Measurements from ENCODE around the gene LIPC.

- TF ChIP-seq, protein P1, sequence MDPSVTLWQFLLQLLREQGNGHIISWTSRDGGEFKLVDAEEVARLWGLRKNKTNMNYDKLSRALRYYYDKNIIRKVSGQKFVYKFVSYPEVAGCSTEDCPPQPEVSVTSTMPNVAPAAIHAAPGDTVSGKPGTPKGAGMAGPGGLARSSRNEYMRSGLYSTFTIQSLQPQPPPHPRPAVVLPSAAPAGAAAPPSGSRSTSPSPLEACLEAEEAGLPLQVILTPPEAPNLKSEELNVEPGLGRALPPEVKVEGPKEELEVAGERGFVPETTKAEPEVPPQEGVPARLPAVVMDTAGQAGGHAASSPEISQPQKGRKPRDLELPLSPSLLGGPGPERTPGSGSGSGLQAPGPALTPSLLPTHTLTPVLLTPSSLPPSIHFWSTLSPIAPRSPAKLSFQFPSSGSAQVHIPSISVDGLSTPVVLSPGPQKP (IDR thresholded peaks at IDR 0.05; ENCODE audit: borderline replicate concordance, low read depth, low read length) = no peak
- TF ChIP-seq RAD21 (IDR thresholded peaks at IDR 0.05; ENCODE audit: low read length) (no peak), BHLHE40 (IDR thresholded peaks at IDR 0.05; ENCODE audit: low read depth, low read length) (no peak), POLR2A (IDR thresholded peaks at IDR 0.05; ENCODE audit: low read depth, low read length) (no peak), SMC3 (IDR thresholded peaks at IDR 0.05; ENCODE audit: low read depth, low read length) (no peak), FOS (IDR thresholded peaks at IDR 0.05; ENCODE audit: low read depth, low read length) (no peak), MAZ (IDR thresholded peaks at IDR 0.05; ENCODE audit: borderline replicate concordance, low read depth, low read length) (no peak), MAFK (IDR thresholded peaks at IDR 0.05; ENCODE audit: low read depth, low read length) (no peak), CHD1 (IDR thresholded peaks at IDR 0.05; ENCODE audit: low read depth, low read length) (no peak)
- TF ChIP-seq, protein P2, sequence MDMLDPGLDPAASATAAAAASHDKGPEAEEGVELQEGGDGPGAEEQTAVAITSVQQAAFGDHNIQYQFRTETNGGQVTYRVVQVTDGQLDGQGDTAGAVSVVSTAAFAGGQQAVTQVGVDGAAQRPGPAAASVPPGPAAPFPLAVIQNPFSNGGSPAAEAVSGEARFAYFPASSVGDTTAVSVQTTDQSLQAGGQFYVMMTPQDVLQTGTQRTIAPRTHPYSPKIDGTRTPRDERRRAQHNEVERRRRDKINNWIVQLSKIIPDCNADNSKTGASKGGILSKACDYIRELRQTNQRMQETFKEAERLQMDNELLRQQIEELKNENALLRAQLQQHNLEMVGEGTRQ (IDR thresholded peaks at IDR 0.05; ENCODE audit: low read depth, low read length) = no peak
- TF ChIP-seq, protein P3, sequence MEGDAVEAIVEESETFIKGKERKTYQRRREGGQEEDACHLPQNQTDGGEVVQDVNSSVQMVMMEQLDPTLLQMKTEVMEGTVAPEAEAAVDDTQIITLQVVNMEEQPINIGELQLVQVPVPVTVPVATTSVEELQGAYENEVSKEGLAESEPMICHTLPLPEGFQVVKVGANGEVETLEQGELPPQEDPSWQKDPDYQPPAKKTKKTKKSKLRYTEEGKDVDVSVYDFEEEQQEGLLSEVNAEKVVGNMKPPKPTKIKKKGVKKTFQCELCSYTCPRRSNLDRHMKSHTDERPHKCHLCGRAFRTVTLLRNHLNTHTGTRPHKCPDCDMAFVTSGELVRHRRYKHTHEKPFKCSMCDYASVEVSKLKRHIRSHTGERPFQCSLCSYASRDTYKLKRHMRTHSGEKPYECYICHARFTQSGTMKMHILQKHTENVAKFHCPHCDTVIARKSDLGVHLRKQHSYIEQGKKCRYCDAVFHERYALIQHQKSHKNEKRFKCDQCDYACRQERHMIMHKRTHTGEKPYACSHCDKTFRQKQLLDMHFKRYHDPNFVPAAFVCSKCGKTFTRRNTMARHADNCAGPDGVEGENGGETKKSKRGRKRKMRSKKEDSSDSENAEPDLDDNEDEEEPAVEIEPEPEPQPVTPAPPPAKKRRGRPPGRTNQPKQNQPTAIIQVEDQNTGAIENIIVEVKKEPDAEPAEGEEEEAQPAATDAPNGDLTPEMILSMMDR (conservative IDR thresholded peaks at IDR 0.05; ENCODE audit: low read depth, low read length) = no peak
These were observed 73.0 kb downstream of the LIPC start for GRCh38 chr15:58504674-58505234.

Data from IMR-90 (cell line).